ENCODE measurements around the gene NBEA.

DNA sequence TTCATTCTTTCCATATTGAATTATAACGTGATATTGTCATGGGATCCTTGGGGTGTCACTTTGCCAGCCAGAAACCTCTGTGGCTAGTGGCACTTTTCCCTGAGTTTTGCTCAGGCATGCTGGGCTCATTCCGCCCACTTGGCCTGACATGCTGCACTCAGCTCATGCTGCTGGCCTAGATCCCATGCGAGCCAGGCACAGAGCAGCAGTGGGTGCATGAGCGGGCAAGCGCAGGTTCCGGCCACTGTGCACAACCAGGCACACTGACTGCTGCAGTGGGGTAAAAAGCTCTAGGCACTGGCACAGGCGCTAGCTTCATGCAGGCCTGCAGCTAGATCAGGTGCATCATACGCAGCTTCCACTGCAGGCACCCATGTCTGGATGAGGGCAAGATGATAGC lies 313.2 kb downstream of the NBEA start:
- TF ChIP-seq, protein P1, sequence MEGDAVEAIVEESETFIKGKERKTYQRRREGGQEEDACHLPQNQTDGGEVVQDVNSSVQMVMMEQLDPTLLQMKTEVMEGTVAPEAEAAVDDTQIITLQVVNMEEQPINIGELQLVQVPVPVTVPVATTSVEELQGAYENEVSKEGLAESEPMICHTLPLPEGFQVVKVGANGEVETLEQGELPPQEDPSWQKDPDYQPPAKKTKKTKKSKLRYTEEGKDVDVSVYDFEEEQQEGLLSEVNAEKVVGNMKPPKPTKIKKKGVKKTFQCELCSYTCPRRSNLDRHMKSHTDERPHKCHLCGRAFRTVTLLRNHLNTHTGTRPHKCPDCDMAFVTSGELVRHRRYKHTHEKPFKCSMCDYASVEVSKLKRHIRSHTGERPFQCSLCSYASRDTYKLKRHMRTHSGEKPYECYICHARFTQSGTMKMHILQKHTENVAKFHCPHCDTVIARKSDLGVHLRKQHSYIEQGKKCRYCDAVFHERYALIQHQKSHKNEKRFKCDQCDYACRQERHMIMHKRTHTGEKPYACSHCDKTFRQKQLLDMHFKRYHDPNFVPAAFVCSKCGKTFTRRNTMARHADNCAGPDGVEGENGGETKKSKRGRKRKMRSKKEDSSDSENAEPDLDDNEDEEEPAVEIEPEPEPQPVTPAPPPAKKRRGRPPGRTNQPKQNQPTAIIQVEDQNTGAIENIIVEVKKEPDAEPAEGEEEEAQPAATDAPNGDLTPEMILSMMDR (IDR thresholded peaks at IDR 0.05): no peak
- no peak for TF ChIP-seq POLR2A (IDR thresholded peaks at IDR 0.05)

Data from heart left ventricle (tissue), 13 donors.